Colonic mucosa (tissue), 4 donors: ENCODE results near the gene HHAT. TPM values are rescaled to one million over a fixed set of nuclear protein-coding genes. Genes with fewer than 3 reads are reported as not detected.

Source experiments
- DNase-seq: peaks from one replicate; pipeline ENCODE4 v3.0.0-alpha.2; 2020
- H3K27ac ChIP-seq: fragments of 200-600 bp; one replicate; pipeline ENCODE4 v1.8.0; 2021
- H3K27me3 ChIP-seq: fragments of 200-600 bp; one replicate; pipeline ENCODE4 v1.8.0; 2021
- H3K36me3 ChIP-seq: fragments of 200-600 bp; one replicate; pipeline ENCODE4 v1.8.0; 2021
- H3K4me1 ChIP-seq: fragments of 200-600 bp; one replicate; pipeline ENCODE4 v1.8.0; 2021; ENCODE audit warnings: mild to moderate bottlenecking
- H3K4me3 ChIP-seq: fragments of 200-600 bp; one replicate; pipeline ENCODE4 v1.8.0; 2021
- H3K9ac ChIP-seq, 2 donors: one replicate each; pipeline ENCODE4 v1.7.0; 2013; ENCODE audit warnings: control low read depth in 2 of 2, low read depth in 2 of 2, low read length in 2 of 2
- H3K9me3 ChIP-seq: fragments of 200-600 bp; one replicate; pipeline ENCODE4 v1.8.0; 2021
- intact Hi-C: fragments of 100-400 bp; cut with DNase I; formaldehyde crosslinking; loops from one replicate; pipeline ENCODE4 v1.14.1; 2022
- total RNA-seq, 2 donors: library from RNA; stranded (reverse); fragmentation: NEBNext Ultra II Directional in 1 of 2; extraction: Animal tissue kit (Norgen Biotek cat#: 25700) in 1 of 2; gene quantifications; one replicate each; pipeline ENCODE4 v1.2.1, GENCODE V29; 2021
- TF ChIP-seq, protein P1 (sequence below): fragments of 200-600 bp; IDR thresholded peaks from one replicate; pipeline ENCODE4 v1.8.0; 2022; ENCODE audit warnings: antibody characterized with exemption, mild to moderate bottlenecking
- donor health status: healthy.
- donor health status: DM: no; HTN: no; CAD: no.
- donor health status: DM: no; HTN: no; CAD: no.

Gene HHAT
- total RNA-seq, 2 donors from 2014 or later: 3.2 to 4.9 TPM

- Histone ChIP-seq H3K27me3 (no peaks in the 10 kb centered on the region), H3K36me3 (no peaks in the 10 kb centered on the region), H3K9ac (no peak overlapping the region), H3K4me3 (no peak overlapping the region), H3K9me3 (no peaks in the 10 kb centered on the region), H3K27ac (no peak overlapping the region), H3K4me1 (no peaks in the 10 kb centered on the region)
- TF ChIP-seq, protein P1, sequence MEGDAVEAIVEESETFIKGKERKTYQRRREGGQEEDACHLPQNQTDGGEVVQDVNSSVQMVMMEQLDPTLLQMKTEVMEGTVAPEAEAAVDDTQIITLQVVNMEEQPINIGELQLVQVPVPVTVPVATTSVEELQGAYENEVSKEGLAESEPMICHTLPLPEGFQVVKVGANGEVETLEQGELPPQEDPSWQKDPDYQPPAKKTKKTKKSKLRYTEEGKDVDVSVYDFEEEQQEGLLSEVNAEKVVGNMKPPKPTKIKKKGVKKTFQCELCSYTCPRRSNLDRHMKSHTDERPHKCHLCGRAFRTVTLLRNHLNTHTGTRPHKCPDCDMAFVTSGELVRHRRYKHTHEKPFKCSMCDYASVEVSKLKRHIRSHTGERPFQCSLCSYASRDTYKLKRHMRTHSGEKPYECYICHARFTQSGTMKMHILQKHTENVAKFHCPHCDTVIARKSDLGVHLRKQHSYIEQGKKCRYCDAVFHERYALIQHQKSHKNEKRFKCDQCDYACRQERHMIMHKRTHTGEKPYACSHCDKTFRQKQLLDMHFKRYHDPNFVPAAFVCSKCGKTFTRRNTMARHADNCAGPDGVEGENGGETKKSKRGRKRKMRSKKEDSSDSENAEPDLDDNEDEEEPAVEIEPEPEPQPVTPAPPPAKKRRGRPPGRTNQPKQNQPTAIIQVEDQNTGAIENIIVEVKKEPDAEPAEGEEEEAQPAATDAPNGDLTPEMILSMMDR: no peak
- intact Hi-C loops: no loop called here
- DNase-seq: no peak
Measured at GRCh38 chr1:210607361-210607760, 278.7 kb downstream of the HHAT start.

DNA sequence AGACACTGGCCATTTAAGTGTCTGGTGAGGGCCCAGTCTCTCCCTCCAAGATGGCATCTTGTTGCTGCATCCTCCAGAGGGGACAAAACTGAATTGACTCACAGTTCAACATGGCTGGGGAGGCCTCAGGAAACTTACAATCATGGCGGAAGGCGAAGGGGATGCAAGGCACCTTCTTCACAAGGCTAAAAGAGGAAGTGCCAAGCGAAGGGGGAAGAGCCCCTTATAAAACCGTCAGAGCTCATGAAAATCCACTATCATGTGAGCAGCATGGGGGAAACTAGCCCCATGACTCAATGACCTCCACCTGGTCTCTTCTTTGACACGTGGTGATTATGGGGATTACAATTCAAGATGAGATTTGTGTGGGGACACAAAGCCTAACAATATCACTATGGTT lies 280.1 kb downstream of the HHAT start:
- no peaks in the 10 kb centered on the region for H3K36me3 ChIP-seq

DNA sequence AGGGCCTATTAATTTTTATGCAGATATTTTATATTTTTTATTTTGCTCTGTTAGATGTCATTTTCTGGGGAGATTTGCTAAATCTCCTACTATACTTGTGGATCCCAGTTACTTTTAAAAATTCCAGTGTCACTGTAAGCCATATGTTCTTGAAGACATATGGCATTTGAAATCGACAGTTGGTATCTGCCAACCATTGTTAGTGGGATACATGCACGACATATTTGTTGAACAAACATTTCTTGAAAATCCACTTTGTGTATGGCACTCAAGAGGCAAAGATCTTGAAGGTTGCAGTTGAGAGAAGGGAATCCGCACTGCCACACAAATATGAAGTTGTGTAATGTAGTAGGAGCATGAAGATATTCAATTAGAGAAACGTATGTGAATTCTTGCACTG lies 287.7 kb downstream of the HHAT start:
- H3K9ac ChIP-seq: no peak overlapping the region
- H3K27me3 ChIP-seq: no peaks in the 10 kb centered on the region
- H3K9me3 ChIP-seq: no peaks in the 10 kb centered on the region
- intact Hi-C loops: no loop called here
- H3K36me3 ChIP-seq: no peaks in the 10 kb centered on the region
- H3K4me1 ChIP-seq: no peaks in the 10 kb centered on the region
- DNase-seq: no peak
- no peak overlapping the region for H3K4me3 ChIP-seq
- H3K27ac ChIP-seq: no peak overlapping the region
- TF ChIP-seq, protein P1: no peak

More for the DNA sequence above, 280.1 kb downstream of the HHAT start:
- H3K9ac ChIP-seq: no peak overlapping the region
- no peaks in the 10 kb centered on the region for H3K9me3 ChIP-seq
- intact Hi-C loops: no loop called here
- no peak for DNase-seq
- H3K4me1 ChIP-seq: no peaks in the 10 kb centered on the region
- TF ChIP-seq, protein P1: no peak
- no peaks in the 10 kb centered on the region for H3K27me3 ChIP-seq
- H3K27ac ChIP-seq: no peak overlapping the region
- H3K4me3 ChIP-seq: no peak overlapping the region

GRCh38 chr1:210617293-210617692 lies 288.6 kb downstream of the HHAT start:
- TF ChIP-seq, protein P1: no peak

DNA sequence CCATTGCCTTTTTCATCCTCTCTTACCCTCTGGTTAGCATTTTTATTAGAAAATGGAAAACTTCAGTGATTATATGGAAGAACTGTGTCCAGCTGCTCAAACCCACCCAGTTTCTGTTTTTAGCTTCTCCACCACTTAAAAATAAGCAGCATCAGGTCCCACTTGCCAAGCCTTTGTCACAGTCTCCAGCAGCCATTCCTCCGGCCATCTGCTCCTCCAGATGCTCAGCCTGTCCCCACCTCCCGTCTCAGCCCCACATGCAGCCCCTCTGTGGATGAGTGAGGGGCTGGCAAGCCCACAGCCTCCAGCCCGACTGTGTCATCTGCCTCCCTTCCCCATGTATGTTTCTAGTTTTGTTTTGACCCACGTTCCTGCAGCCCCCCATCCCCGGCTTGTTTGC lies 289.7 kb downstream of the HHAT start:
- Histone ChIP-seq H3K27me3 (no peaks in the 10 kb centered on the region), H3K9ac (no peak overlapping the region), H3K27ac (no peak overlapping the region), H3K4me3 (no peak overlapping the region), H3K4me1 (no peaks in the 10 kb centered on the region), H3K36me3 (no peaks in the 10 kb centered on the region), H3K9me3 (no peaks in the 10 kb centered on the region)
- DNase-seq: no peak
- intact Hi-C loops: no loop called here
- TF ChIP-seq, protein P1: no peak

More at GRCh38 chr1:210617293-210617692, 288.6 kb downstream of the HHAT start:
- H3K36me3 ChIP-seq: no peaks in the 10 kb centered on the region
- H3K9ac ChIP-seq: no peak overlapping the region
- DNase-seq: no peak
- intact Hi-C loops: no loop called here
- H3K27ac ChIP-seq: no peak overlapping the region
- H3K4me1 ChIP-seq: no peaks in the 10 kb centered on the region
- no peak overlapping the region for H3K4me3 ChIP-seq
- no peaks in the 10 kb centered on the region for H3K9me3 ChIP-seq
- no peaks in the 10 kb centered on the region for H3K27me3 ChIP-seq
